A549 (cell line): ENCODE data around the gene FOXE1. TPM values are rescaled to one million over a fixed set of nuclear protein-coding genes. Genes with fewer than 3 reads are reported as not detected.

Experiments
- ATAC-seq, 2 experiments: fragments of 200-7000 bp in 1 of 2; fragments of >200 bp in 1 of 2; cut with Nextera tagmentation in 1 of 2; cut with Tn5 transposase in 1 of 2; 3 replicates each; pipeline versions ENCODE4 v1.8.0 to v1.9.1; 2018 to 2020; ENCODE audit warnings: mild to moderate bottlenecking in 1 of 2, moderate library complexity in 1 of 2
- CTCF ChIA-PET: fragments of 300-600 bp; sonication (Branson Sonifier 250); formaldehyde crosslinking; extraction: SDS; loops from one replicate; lab custom pipeline; 2021; ENCODE audit warnings: antibody characterized with exemption, inconsistent platforms; lab: Yijun Ruan, JAX
- POLR2A ChIA-PET: fragments of 350-600 bp; formaldehyde crosslinking; extraction: SDS; loops from one replicate; lab custom pipeline; 2021; ENCODE audit warnings: antibody characterized with exemption, inconsistent platforms; lab: Yijun Ruan, JAX
- DNase-seq, 2 experiments: peaks; one replicate each; pipeline versions ENCODE4 v3.0.0 to v3.0.0-alpha.2; 2011 to 2016; ENCODE audit warnings: low read depth in 1 of 2, low spot score in 1 of 2
- FAIRE-seq: peaks from 2 replicates; lab custom pipeline; 2011; peaks lifted over from hg19 to GRCh38; lab: Jason Lieb, UNC
- H3K27ac ChIP-seq, 2 experiments: fragments of >200 bp; sonication (Bioruptor Twin); formaldehyde crosslinking; 3 replicates each; pipeline ENCODE4 v1.5.1; 2016 to 2017
- H3K4me1 ChIP-seq: fragments of >200 bp; sonication (Bioruptor Twin); formaldehyde crosslinking; 3 replicates; pipeline ENCODE4 v1.6.1; 2016
- H3K4me2 ChIP-seq: fragments of >200 bp; sonication (Bioruptor Twin); formaldehyde crosslinking; 3 replicates; pipeline ENCODE4 v1.6.1; 2016
- H3K4me3 ChIP-seq: fragments of >200 bp; sonication (Bioruptor Twin); formaldehyde crosslinking; 3 replicates; pipeline ENCODE4 v1.5.1; 2016
- H3K9me3 ChIP-seq: fragments of >200 bp; sonication (Bioruptor Twin); formaldehyde crosslinking; 3 replicates; pipeline ENCODE4 v1.6.1; 2016
- CBX8 ChIP-seq: fragments of 200-600 bp; sonication (generic); IDR thresholded peaks from 2 replicates; pipeline ENCODE4 v1.6.1; 2016
- CEBPB ChIP-seq, 2 experiments: fragments of >200 bp in 1 of 2; sonication (Bioruptor Twin) in 1 of 2; formaldehyde crosslinking in 1 of 2; IDR thresholded peaks; 2 replicates each; pipeline ENCODE4 v1.6.1; 2012 to 2016
- E2F6 ChIP-seq: IDR thresholded peaks from 2 replicates; pipeline ENCODE4 v1.6.1; 2012; ENCODE audit warnings: low read depth, borderline replicate concordance
- EHF ChIP-seq: fragments of 250-450 bp; sonication (Bioruptor Pico); IDR thresholded peaks from 2 replicates; pipeline ENCODE4 v1.5.0; 2020; ENCODE audit warnings: mild to moderate bottlenecking
- ELK1 ChIP-seq: fragments of 150-350 bp; IDR thresholded peaks from 2 replicates; pipeline ENCODE4 v1.6.1; 2014; ENCODE audit warnings: low read depth, mild to moderate bottlenecking, low read length
- EP300 ChIP-seq, 2 experiments: fragments of >200 bp; sonication (Bioruptor Twin); formaldehyde crosslinking; IDR thresholded peaks; 2 replicates in 1 of 2; 3 replicates in 1 of 2; pipeline ENCODE4 v1.6.1; 2016 to 2017
- GATA3 ChIP-seq: IDR thresholded peaks from 2 replicates; pipeline ENCODE4 v1.6.1; 2012; ENCODE audit warnings: borderline replicate concordance
- HES2 ChIP-seq: fragments of >200 bp; sonication (Bioruptor Twin); formaldehyde crosslinking; IDR thresholded peaks from 2 replicates; pipeline ENCODE4 v1.6.1; 2016
- HOXA7 ChIP-seq: fragments of 250-450 bp; sonication (Bioruptor Pico); IDR thresholded peaks from 2 replicates; pipeline ENCODE4 v1.5.0; 2020; ENCODE audit warnings: mild to moderate bottlenecking, moderate library complexity
- HOXB13 ChIP-seq: fragments of 250-450 bp; sonication (Bioruptor Pico); IDR thresholded peaks from 2 replicates; pipeline ENCODE4 v1.5.0; 2020; ENCODE audit warnings: low read depth, mild to moderate bottlenecking, moderate library complexity
- HOXB5 ChIP-seq: fragments of 250-450 bp; sonication (Bioruptor Pico); IDR thresholded peaks from 2 replicates; pipeline ENCODE4 v1.5.0; 2020; ENCODE audit warnings: mild to moderate bottlenecking, moderate library complexity
- JUN ChIP-seq, 2 experiments: fragments of >200 bp; sonication (Bioruptor Twin); formaldehyde crosslinking; IDR thresholded peaks; 2 replicates in 1 of 2; 3 replicates in 1 of 2; pipeline ENCODE4 v1.6.1; 2016 to 2017
- JUNB ChIP-seq: fragments of >200 bp; sonication (Bioruptor Twin); formaldehyde crosslinking; IDR thresholded peaks from 2 replicates; pipeline ENCODE4 v1.6.1; 2016
- MAX ChIP-seq: IDR thresholded peaks from 2 replicates; pipeline ENCODE4 v1.6.1; 2012
- NFE2L2 ChIP-seq: fragments of 150-350 bp; conservative IDR thresholded peaks from 2 replicates; pipeline ENCODE4 v1.6.1; 2014; ENCODE audit warnings: low read length
- POLR2A ChIP-seq: IDR thresholded peaks from 2 replicates; pipeline ENCODE4 v1.6.1; 2012; ENCODE audit warnings: mild to moderate bottlenecking, low read length
- POLR2AphosphoS2 ChIP-seq: conservative IDR thresholded peaks from 2 replicates; pipeline ENCODE4 v1.6.1; 2012; ENCODE audit warnings: low read length, improper control_type of control experiment, inconsistent platforms
- SMC3 ChIP-seq: fragments of >200 bp; sonication (Bioruptor Twin); formaldehyde crosslinking; IDR thresholded peaks from 3 replicates; pipeline ENCODE4 v1.6.1; 2018; ENCODE audit warnings: inconsistent platforms
- SREBF2 ChIP-seq: fragments of 450-650 bp; IDR thresholded peaks from 2 replicates; pipeline ENCODE4 v1.6.1; 2014; ENCODE audit warnings: mild to moderate bottlenecking, moderate library complexity
- TP53 ChIP-seq: fragments of 250-450 bp; sonication (Bioruptor Pico); IDR thresholded peaks from 2 replicates; pipeline ENCODE4 v1.5.0; 2021; ENCODE audit warnings: mild to moderate bottlenecking, moderate library complexity
- ZFP36 ChIP-seq: fragments of 450-650 bp; IDR thresholded peaks from 2 replicates; pipeline ENCODE4 v1.6.1; 2014; ENCODE audit warnings: borderline replicate concordance; ENCODE audit not compliant: partially characterized antibody
- ZNF302 ChIP-seq: fragments of 250-450 bp; sonication (Bioruptor Pico); IDR thresholded peaks from 2 replicates; pipeline ENCODE4 v1.9.0; 2021; ENCODE audit warnings: inconsistent platforms, mild to moderate bottlenecking, moderate library complexity
- WGBS: methylation state at CpG from one replicate; pipeline ENCODE4 v1.1.6; 2017; ENCODE audit errors: missing lambda C conversion rate; 5-methylcytosine and 5-hydroxymethylcytosine counted together
- polyA plus RNA-seq, 4 experiments: library from polyadenylated mRNA; depleted of rRNA in 3 of 4; stranded (reverse); fragments of >200 nt; fragmentation: RNase III in 1 of 4; extraction: RNeasy Plus Mini Kit Qiagen cat#74134 plus additional on column Dnase treatment in 1 of 4; gene quantifications; 2 replicates in 3 of 4; 3 replicates in 1 of 4; pipeline ENCODE4 v1.2.3, GENCODE V29; 2011 to 2017

The FOXE1 gene
- polyA plus RNA-seq, 2 of the 4 experiments (the other 2 are of a cell fraction) = 5.5 to 6.3 TPM

GRCh38 chr9:97860451-97861147 lies 7.6 kb downstream of the FOXE1 start:
- DNase-seq (no peak), FAIRE-seq (no peak), ATAC-seq (peak in 1 of 2 experiments; percentile 16; a peak in 3 of 6 replicates)
- Histone ChIP-seq H3K4me1 (peaks cover 7% of the 10 kb centered on the region; the same call in 2 of the 3 replicates), H3K4me2 (no peak overlapping the region), H3K4me3 (no peak overlapping the region), H3K9me3 (peaks cover 5% of the 10 kb centered on the region; the same call in 2 of the 3 replicates), H3K27ac (peak overlapping the region in 1 of 2 experiments; percentile 14; a peak in 1 of 6 replicates)
- no peak for TF ChIP-seq ZFP36
- TF ChIP-seq MAX = no peak
- no peak for TF ChIP-seq E2F6
- no peak for TF ChIP-seq CEBPB (IDR thresholded peaks at IDR 0.05)
- no peak for TF ChIP-seq CBX8
- no peak for TF ChIP-seq POLR2A
- no peak for TF ChIP-seq EP300 (IDR thresholded peaks at IDR 0.05)
- no peak for TF ChIP-seq ELK1
- TF ChIP-seq POLR2AphosphoS2 = no peak
- no peak for TF ChIP-seq HOXA7 (CRISPR knock-in tag)
- TF ChIP-seq HOXB5 = no peak
- ChIA-PET POLR2A (no interaction called here), CTCF (interaction anchor here (1.0 to 2.1 kb wide), 4 partner anchors 9 to 78 kb away, joined by 3 to 4 read pairs (median 3); no protein-coding TSS in a partner anchor)
- WGBS = 84% methylated on average over 10 of the region's 10 CpGs

- POLR2A ChIA-PET = no interaction called here
- Histone ChIP-seq H3K27ac (no peak overlapping the region), H3K4me2 (no peak overlapping the region), H3K4me3 (no peak overlapping the region), H3K9me3 (peaks cover 10% of the 10 kb centered on the region), H3K4me1 (peaks cover 2% of the 10 kb centered on the region; the same call in 2 of the 3 replicates)
- CTCF ChIA-PET = interaction anchor here (1.2 kb wide), 1 partner anchor 40 kb away, joined by 3 read pairs; no protein-coding TSS in a partner anchor
- DNase-seq (no peak), FAIRE-seq (no peak), ATAC-seq (no peak)
- 92% methylated on average over 5 of the region's 5 CpGs for WGBS
- no peak for TF ChIP-seq SREBF2
- TF ChIP-seq NFE2L2 = no peak
Observed at GRCh38 chr9:97861148-97861475, 8.1 kb downstream of the FOXE1 start.

GRCh38 chr9:97863314-97863713 lies 10.3 kb downstream of the FOXE1 start:
- FAIRE-seq (no peak), ATAC-seq (no peak), DNase-seq (no peak)
- CTCF ChIA-PET = interaction anchor here (0.5 to 2.5 kb wide), 5 partner anchors 8 to 38 kb away, joined by 3 to 14 read pairs (median 3); no protein-coding TSS in a partner anchor
- WGBS = 84% methylated on average over 7 of the region's 7 CpGs
- Histone ChIP-seq H3K4me1 (no peaks in the 10 kb centered on the region), H3K9me3 (peaks cover 23% of the 10 kb centered on the region), H3K4me3 (no peak overlapping the region), H3K4me2 (no peak overlapping the region), H3K27ac (no peak overlapping the region)
- POLR2A ChIA-PET = interaction anchor here (1.1 to 1.5 kb wide), 2 partner anchors 9 to 14 kb away, joined by 4 to 8 read pairs; no protein-coding TSS in a partner anchor
- TF ChIP-seq EHF (no peak), POLR2A (no peak), ZNF302 (CRISPR knock-in tag) (no peak), HOXA7 (CRISPR knock-in tag) (no peak)

- H3K4me3 ChIP-seq = no peak overlapping the region
- H3K4me2 ChIP-seq = no peak overlapping the region
- ATAC-seq = no peak
- ChIA-PET CTCF (interaction anchor here (2.5 kb wide), 1 partner anchor 37 kb away, joined by 9 read pairs; no protein-coding TSS in a partner anchor), POLR2A (no interaction called here)
- no peak overlapping the region for H3K27ac ChIP-seq
- no peak for DNase-seq
- TF ChIP-seq HOXB13 (CRISPR knock-in tag) (no peak), JUNB (no peak), TP53 (CRISPR knock-in tag) (no peak), CBX8 (no peak), SMC3 (no peak), GATA3 (no peak), HES2 (no peak), JUN (IDR thresholded peaks at IDR 0.05) (no peak), EHF (no peak)
- H3K9me3 ChIP-seq = peaks cover 23% of the 10 kb centered on the region
- no peak for FAIRE-seq
- no peaks in the 10 kb centered on the region for H3K4me1 ChIP-seq
- WGBS = 38% methylated on average over 1 of the region's 1 CpG
Observed at GRCh38 chr9:97864396-97864795, 11.4 kb downstream of the FOXE1 start.
